H1 (cell line): ENCODE results near the gene VPS41. TPM values are rescaled to one million over a fixed set of nuclear protein-coding genes. Genes with fewer than 3 reads are reported as not detected.

Experiments used
- ATF3 ChIP-seq: IDR thresholded peaks from 2 replicates; pipeline ENCODE4 v1.6.1; 2011; ENCODE audit warnings: low read depth, mild to moderate bottlenecking, low read length; ENCODE audit not compliant: insufficient read depth
- CREB1 ChIP-seq: IDR thresholded peaks from 2 replicates; pipeline ENCODE4 v1.6.1; 2012; ENCODE audit warnings: inconsistent platforms
- GTF2F1 ChIP-seq: IDR thresholded peaks from 2 replicates; pipeline ENCODE4 v1.6.1; 2012; ENCODE audit warnings: low read depth, low read length, improper control_type of control experiment, borderline replicate concordance
- RXRA ChIP-seq: IDR thresholded peaks from 2 replicates; pipeline ENCODE4 v1.6.1; 2011; ENCODE audit warnings: low read depth, mild to moderate bottlenecking, low read length, moderate library complexity; ENCODE audit not compliant: insufficient read depth
- SIRT6 ChIP-seq: IDR thresholded peaks from one replicate; pipeline ENCODE4 v1.7.1; 2012; ENCODE audit warnings: low read length, inconsistent platforms
- SP1 ChIP-seq: IDR thresholded peaks from 2 replicates; pipeline ENCODE4 v1.6.1; 2011; ENCODE audit warnings: low read depth, low read length
- USF2 ChIP-seq: IDR thresholded peaks from 2 replicates; pipeline ENCODE4 v1.6.1; 2011; ENCODE audit warnings: low read length, improper control_type of control experiment
- polyA plus RNA-seq, 7 experiments: library from polyadenylated mRNA; depleted of rRNA in 3 of 7; stranded (reverse) in 5 of 7; unstranded in 2 of 7; fragments of >200 nt in 5 of 7; fragments of 200-250 nt in 2 of 7; gene quantifications; 1 replicate in 5 of 7; 2 replicates in 1 of 7; 4 replicates in 1 of 7; pipeline versions ENCODE4 v1.2.1 to v1.2.3, GENCODE V29; 2011 to 2013; ENCODE audit warnings: missing spikeins in 2 of 7, mixed read lengths in 2 of 7
- total RNA-seq: library from RNA; stranded (reverse); fragmentation: NEBNext Ultra II Directional; extraction: Animal tissue kit (Norgen Biotek cat#: 25700); gene quantifications from 2 replicates; pipeline ENCODE4 v1.2.1, GENCODE V29; 2021

VPS41 gene
- total and polyA plus RNA-seq, 2 of the 8 experiments (the other 6 are each of a cell fraction or from before 2014, with no cell fraction given) = 10.7 to 63.3 TPM

DNA sequence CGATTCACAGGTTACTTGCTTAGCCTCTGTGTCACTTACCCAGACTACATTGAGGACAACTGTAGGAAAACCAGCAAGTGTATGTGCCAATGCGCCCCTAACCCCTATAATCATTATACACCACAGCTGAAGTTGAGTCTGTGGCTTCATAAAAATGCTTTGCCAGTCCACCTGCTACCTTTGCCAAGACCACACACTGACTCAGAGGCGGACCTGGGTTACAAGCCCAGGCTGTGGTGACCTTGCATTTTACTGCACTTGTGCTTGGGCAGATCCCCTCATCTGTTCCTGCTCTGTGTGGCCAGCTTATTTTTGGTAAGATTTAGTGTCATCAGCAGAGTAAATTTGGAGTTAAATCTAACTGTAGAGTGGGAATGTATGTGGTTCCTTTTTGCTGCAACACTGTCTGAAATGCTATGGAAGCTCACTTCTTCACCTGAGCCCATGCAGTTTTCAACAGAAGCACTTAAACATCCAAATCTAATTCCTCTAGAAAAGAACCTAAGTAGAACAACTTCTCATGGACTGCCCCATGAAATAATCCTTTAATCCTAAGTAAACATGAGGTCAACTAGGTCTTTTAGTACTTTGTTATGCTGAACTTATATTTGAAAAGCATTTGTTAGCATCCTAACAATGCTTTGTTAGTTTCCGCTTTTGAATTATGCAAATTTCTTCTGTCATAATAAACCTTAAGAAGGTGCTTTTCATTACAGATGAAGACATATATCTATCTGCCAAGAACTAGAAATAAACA is 181.6 kb downstream of the VPS41 start (continued):
- TF ChIP-seq RXRA (no peak), ATF3 (no peak), SIRT6 (no peak), CREB1 (no peak), SP1 (no peak), GTF2F1 (no peak), USF2 (no peak)
- TF ChIP-seq, all 59 proteins: peak for 0
